WTC11 (cell line): ENCODE measurements around the gene VTI1A. TPM values are rescaled to one million over a fixed set of nuclear protein-coding genes. Genes with fewer than 3 reads are reported as not detected.

Experiments used
- ATAC-seq: fragments of 200-7000 bp; cut with Tn5 transposase; 2 replicates; pipeline ENCODE4 v1.10.0; 2021; ENCODE audit warnings: mild to moderate bottlenecking, moderate library complexity
- CTCF ChIA-PET: fragments of 300-600 bp; sonication (Branson Sonifier 250); formaldehyde crosslinking; loops from one replicate; lab custom pipeline; 2021; ENCODE audit warnings: antibody characterized with exemption; lab: Charles Lee
- POLR2A ChIA-PET: fragments of 350-600 bp; sonication (Branson Sonifier 250); formaldehyde crosslinking; loops from one replicate; lab custom pipeline; 2021; ENCODE audit warnings: antibody characterized with exemption; lab: Charles Lee
- DNase-seq: peaks from one replicate; pipeline ENCODE4 v3.0.0; 2021; ENCODE audit warnings: low spot score
- H3K27ac Mint-ChIP-seq: 2 replicates; pipeline ENCODE4 v1.8.0; 2021; ENCODE audit warnings: mixed read lengths
- H3K27me3 Mint-ChIP-seq: 2 replicates; pipeline ENCODE4 v1.8.0; 2021; ENCODE audit warnings: low read depth, mild to moderate bottlenecking, moderate library complexity, mixed read lengths
- H3K36me3 Mint-ChIP-seq: 2 replicates; pipeline ENCODE4 v1.8.0; 2021; ENCODE audit warnings: mixed read lengths
- H3K4me1 Mint-ChIP-seq: 2 replicates; pipeline ENCODE4 v1.8.0; 2022; ENCODE audit warnings: mixed read lengths
- H3K4me3 Mint-ChIP-seq: 2 replicates; pipeline ENCODE4 v1.8.0; 2021; ENCODE audit warnings: mild to moderate bottlenecking, moderate library complexity, mixed read lengths
- H3K9me3 Mint-ChIP-seq: 2 replicates; pipeline ENCODE4 v1.8.0; 2021; ENCODE audit warnings: mixed read lengths
- AFF4 ChIP-seq: sonication (generic); formaldehyde crosslinking; IDR thresholded peaks from 2 replicates; pipeline ENCODE4 v1.8.1; 2023; ENCODE audit warnings: mild to moderate bottlenecking, missing genetic modification reagents, borderline replicate concordance
- ATF1 ChIP-seq: sonication (generic); formaldehyde crosslinking; IDR thresholded peaks from 2 replicates; pipeline ENCODE4 v1.8.1; 2023; ENCODE audit warnings: mild to moderate bottlenecking, moderate library complexity, missing genetic modification reagents
- E2F1 ChIP-seq: sonication (generic); formaldehyde crosslinking; IDR thresholded peaks from 2 replicates; pipeline ENCODE4 v1.8.0; 2022; ENCODE audit warnings: mild to moderate bottlenecking, missing genetic modification reagents
- E2F5 ChIP-seq: sonication (generic); formaldehyde crosslinking; IDR thresholded peaks from 2 replicates; pipeline ENCODE4 v1.8.1; 2022; ENCODE audit warnings: mild to moderate bottlenecking, moderate library complexity, missing genetic modification reagents
- FOXP1 ChIP-seq: sonication (generic); formaldehyde crosslinking; IDR thresholded peaks from 2 replicates; pipeline ENCODE4 v1.8.0; 2022; ENCODE audit warnings: missing genetic modification reagents, mild to moderate bottlenecking, moderate library complexity, borderline replicate concordance
- JAZF1 ChIP-seq: fragments of 250-450 bp; sonication (Bioruptor Pico); IDR thresholded peaks from 2 replicates; pipeline ENCODE4 v1.9.0; 2021; ENCODE audit warnings: moderate library complexity, mild to moderate bottlenecking, inconsistent platforms
- OVOL2 ChIP-seq: fragments of 250-450 bp; sonication (Bioruptor Pico); IDR thresholded peaks from 2 replicates; pipeline ENCODE4 v1.9.0; 2021; ENCODE audit warnings: mild to moderate bottlenecking, borderline replicate concordance
- RELA ChIP-seq: sonication (generic); formaldehyde crosslinking; IDR thresholded peaks from 2 replicates; pipeline ENCODE4 v1.8.1; 2022; ENCODE audit warnings: missing genetic modification reagents, mild to moderate bottlenecking, borderline replicate concordance
- SMAD4 ChIP-seq: sonication (generic); formaldehyde crosslinking; IDR thresholded peaks from 2 replicates; pipeline ENCODE4 v1.8.0; 2022; ENCODE audit warnings: mild to moderate bottlenecking, missing genetic modification reagents
- ZBTB21 ChIP-seq: sonication (generic); formaldehyde crosslinking; IDR thresholded peaks from 2 replicates; pipeline ENCODE4 v1.8.1; 2023; ENCODE audit warnings: mild to moderate bottlenecking, missing genetic modification reagents, borderline replicate concordance
- ZBTB43 ChIP-seq: sonication (generic); formaldehyde crosslinking; IDR thresholded peaks from 2 replicates; pipeline ENCODE4 v1.8.1; 2023; ENCODE audit warnings: mild to moderate bottlenecking, missing genetic modification reagents
- ZMAT4 ChIP-seq: fragments of 250-450 bp; sonication (Bioruptor Pico); IDR thresholded peaks from 2 replicates; pipeline ENCODE4 v1.9.0; 2021; ENCODE audit warnings: mild to moderate bottlenecking
- ZNF317 ChIP-seq: sonication (generic); formaldehyde crosslinking; IDR thresholded peaks from 2 replicates; pipeline ENCODE4 v1.8.1; 2023; ENCODE audit warnings: low read depth, mild to moderate bottlenecking, moderate library complexity, missing genetic modification reagents, borderline replicate concordance
- ZNF425 ChIP-seq: fragments of 250-450 bp; sonication (Bioruptor Pico); conservative IDR thresholded peaks from 2 replicates; pipeline ENCODE4 v1.9.0; 2021; ENCODE audit warnings: mild to moderate bottlenecking
- ZNF671 ChIP-seq: fragments of 250-450 bp; sonication (Bioruptor Pico); IDR thresholded peaks from 2 replicates; pipeline ENCODE4 v1.8.0; 2021; ENCODE audit warnings: mild to moderate bottlenecking
- total RNA-seq: library from RNA; stranded (reverse); gene quantifications from 3 replicates; pipeline ENCODE4 v1.2.3, GENCODE V29; 2021

VTI1A gene
- total RNA-seq, 1 experiment from 2014 or later, result 20.1 TPM

- TF ChIP-seq ZBTB43, result no peak
Observed at GRCh38 chr10:112795067-112795466, 348.1 kb downstream of the VTI1A start (continued).

GRCh38 chr10:112797197-112797596 is 350.2 kb downstream of the VTI1A start:
- Mint-ChIP-seq H3K36me3 (no peaks in the 10 kb centered on the region), H3K4me3 (no peak overlapping the region), H3K27ac (no peak overlapping the region), H3K9me3 (no peaks in the 10 kb centered on the region), H3K4me1 (peaks cover 58% of the 10 kb centered on the region), H3K27me3 (no peaks in the 10 kb centered on the region)
- DNase-seq, result no peak
- ChIA-PET POLR2A (interaction anchor here (0.5 kb wide), 1 partner anchor 11 kb away, joined by 4 read pairs; no protein-coding TSS in a partner anchor), CTCF (interaction anchor here (0.6 kb wide), 1 partner anchor 122 kb away, joined by 3 read pairs; no protein-coding TSS in a partner anchor)
- no peak for TF ChIP-seq ZMAT4
- no peak for TF ChIP-seq FOXP1 (CRISPR knock-in tag)
- no peak for TF ChIP-seq SMAD4 (CRISPR knock-in tag)
- no peak for TF ChIP-seq E2F5 (CRISPR knock-in tag)
- no peak for TF ChIP-seq ZBTB21 (CRISPR knock-in tag)
- no peak for TF ChIP-seq AFF4 (CRISPR knock-in tag)
- TF ChIP-seq ZNF317 (CRISPR knock-in tag), result no peak
- no peak for TF ChIP-seq ATF1 (CRISPR knock-in tag)
- TF ChIP-seq ZNF425 (CRISPR knock-in tag), result no peak
- peak; percentile 53 for ATAC-seq

GRCh38 chr10:112797855-112798254 is 350.8 kb downstream of the VTI1A start:
- POLR2A ChIA-PET, result interaction anchor here (0.5 kb wide), 1 partner anchor 11 kb away, joined by 4 read pairs; no protein-coding TSS in a partner anchor
- no peaks in the 10 kb centered on the region for H3K36me3 Mint-ChIP-seq
- no peak for TF ChIP-seq OVOL2 (CRISPR knock-in tag)
- no peak for TF ChIP-seq E2F1
- TF ChIP-seq AFF4 (CRISPR knock-in tag), result no peak
- TF ChIP-seq ZNF671, result no peak
- no peak for TF ChIP-seq RELA (CRISPR knock-in tag)
- no peak for TF ChIP-seq JAZF1 (CRISPR knock-in tag)
- H3K9me3 Mint-ChIP-seq, result no peaks in the 10 kb centered on the region
- H3K4me1 Mint-ChIP-seq, result peaks cover 56% of the 10 kb centered on the region
- DNase-seq, result no peak
- no peaks in the 10 kb centered on the region for H3K27me3 Mint-ChIP-seq
- H3K4me3 Mint-ChIP-seq, result no peak overlapping the region
- CTCF ChIA-PET, result interaction anchor here (0.6 kb wide), 1 partner anchor 121 kb away, joined by 3 read pairs; no protein-coding TSS in a partner anchor
- no peak overlapping the region for H3K27ac Mint-ChIP-seq
- ATAC-seq, result peak; percentile 71
